SK-N-SH (cell line): ENCODE measurements around the gene CERS6. TPM values are rescaled to one million over a fixed set of nuclear protein-coding genes. Genes with fewer than 3 reads are reported as not detected.

ENCODE experiments used
- CTCF ChIA-PET: fragments of 300-600, 350-600 bp; formaldehyde crosslinking; extraction: SDS; loops from one replicate; lab custom pipeline; 2021; lab: Yijun Ruan, JAX
- POLR2A ChIA-PET: fragments of 350-600 bp; sonication (Branson Sonifier 250); formaldehyde crosslinking; extraction: SDS; loops from one replicate; lab custom pipeline; 2020; ENCODE audit warnings: antibody characterized with exemption, inconsistent platforms; lab: Yijun Ruan, JAX
- DNase-seq: peaks from one replicate; pipeline ENCODE4 v3.0.0; 2012
- H2AFZ ChIP-seq: fragments of 200-600 bp; sonication (generic); 2 replicates; pipeline ENCODE4 v1.8.1; 2016; ENCODE audit warnings: antibody characterized with exemption, mild to moderate bottlenecking, low read depth
- H3F3A ChIP-seq: fragments of 200-600 bp; sonication (generic); replicated peaks from 2 replicates; pipeline ENCODE3; 2016; ENCODE audit warnings: antibody characterized with exemption, mild to moderate bottlenecking; ENCODE audit not compliant: insufficient read depth
- H3K27ac ChIP-seq, 2 experiments: fragments of 200-500 bp in 1 of 2; fragments of 200-600 bp in 1 of 2; sonication (Bioruptor generic) in 1 of 2; sonication (generic), shearing (Covaris generic) in 1 of 2; 2 replicates each; pipeline versions ENCODE4 v1.5.1 to v1.6.1; 2014 to 2016; ENCODE audit warnings: low read depth in 2 of 2, inconsistent platforms in 1 of 2, low read length in 1 of 2, mild to moderate bottlenecking in 1 of 2, mixed read lengths in 1 of 2
- H3K27me3 ChIP-seq: fragments of 200-600 bp; sonication (generic), shearing (Covaris generic); 2 replicates; pipeline ENCODE4 v1.6.1; 2016; ENCODE audit warnings: mixed run types; ENCODE audit not compliant: insufficient read depth
- H3K36me3 ChIP-seq, 2 experiments: fragments of 200-500 bp in 1 of 2; fragments of 200-600 bp in 1 of 2; sonication (Bioruptor generic) in 1 of 2; sonication (generic) in 1 of 2; replicated peaks in 1 of 2; 2 replicates each; pipeline versions ENCODE3 to v1.5.1; 2014 to 2016; ENCODE audit warnings: low read length in 1 of 2, mild to moderate bottlenecking in 1 of 2; ENCODE audit not compliant: insufficient read depth in 2 of 2, control insufficient read depth in 1 of 2
- H3K4me1 ChIP-seq, 2 experiments: fragments of 200-500 bp in 1 of 2; fragments of 200-600 bp in 1 of 2; sonication (Bioruptor generic) in 1 of 2; sonication (generic), shearing (Covaris generic) in 1 of 2; 2 replicates each; pipeline versions ENCODE4 v1.5.1 to v1.6.1; 2014 to 2016; ENCODE audit warnings: low read depth in 1 of 2, low read length in 1 of 2, mixed run types in 1 of 2; ENCODE audit not compliant: insufficient read depth in 2 of 2, control insufficient read depth in 1 of 2
- H3K4me2 ChIP-seq: fragments of 200-600 bp; sonication (generic), shearing (Covaris generic); 2 replicates; pipeline ENCODE4 v1.6.1; 2017; ENCODE audit warnings: mixed run types
- H3K4me3 ChIP-seq, 2 experiments: fragments of 200-500 bp in 1 of 2; fragments of 200-600 bp in 1 of 2; sonication (Bioruptor generic) in 1 of 2; sonication (generic), shearing (Covaris generic) in 1 of 2; 2 replicates each; pipeline versions ENCODE4 v1.5.1 to v1.8.1; 2014 to 2016; ENCODE audit warnings: low read depth in 2 of 2, inconsistent platforms in 1 of 2, low read length in 1 of 2, mild to moderate bottlenecking in 1 of 2, mixed read lengths in 1 of 2, moderate library complexity in 1 of 2
- H3K79me2 ChIP-seq: fragments of 200-600 bp; sonication (generic); 2 replicates; pipeline ENCODE4 v1.8.1; 2017; ENCODE audit warnings: mild to moderate bottlenecking; ENCODE audit not compliant: insufficient read depth
- H3K9ac ChIP-seq: fragments of 200-600 bp; sonication (generic); 2 replicates; pipeline ENCODE4 v1.6.1; 2017; ENCODE audit warnings: mixed run types
- H3K9me2 ChIP-seq: fragments of 200-600 bp; sonication (generic); 2 replicates; pipeline ENCODE4 v1.6.1; 2017; ENCODE audit warnings: mixed run types
- H3K9me3 ChIP-seq: fragments of 200-600 bp; sonication (generic); 2 replicates; pipeline ENCODE4 v1.6.1; 2017; ENCODE audit warnings: mixed run types, mild to moderate bottlenecking, moderate library complexity
- H4K20me1 ChIP-seq: fragments of 200-600 bp; sonication (generic); 2 replicates; pipeline ENCODE4 v1.6.1; 2017; ENCODE audit warnings: mild to moderate bottlenecking, mixed run types; ENCODE audit not compliant: insufficient read depth
- ELF1 ChIP-seq: IDR thresholded peaks from 2 replicates; pipeline ENCODE4 v1.4.0; 2012
- FOXM1 ChIP-seq: IDR thresholded peaks from 2 replicates; pipeline ENCODE4 v1.4.0; 2012; ENCODE audit warnings: low read depth, mild to moderate bottlenecking
- GABPA ChIP-seq: IDR thresholded peaks from 2 replicates; pipeline ENCODE4 v1.4.0; 2012; ENCODE audit warnings: low read depth, mild to moderate bottlenecking
- JUND ChIP-seq: IDR thresholded peaks from 2 replicates; pipeline ENCODE4 v1.4.0; 2012
- MEF2A ChIP-seq: IDR thresholded peaks from 2 replicates; pipeline ENCODE4 v1.4.0; 2012; ENCODE audit warnings: low read depth, borderline replicate concordance
- NFIC ChIP-seq: IDR thresholded peaks from 2 replicates; pipeline ENCODE4 v1.4.0; 2012; ENCODE audit warnings: borderline replicate concordance
- NRF1 ChIP-seq: IDR thresholded peaks from 2 replicates; pipeline ENCODE4 v1.6.1; 2012; ENCODE audit warnings: low read depth, mild to moderate bottlenecking, low read length
- RAD21 ChIP-seq: IDR thresholded peaks from 2 replicates; pipeline ENCODE4 v1.6.1; 2012; ENCODE audit warnings: mild to moderate bottlenecking, low read length
- RCOR1 ChIP-seq: fragments of 150-350 bp; IDR thresholded peaks from 2 replicates; pipeline ENCODE4 v1.6.1; 2017; ENCODE audit warnings: antibody characterized with exemption, low read length
- RFX5 ChIP-seq: IDR thresholded peaks from 2 replicates; pipeline ENCODE4 v1.6.1; 2012; ENCODE audit warnings: mild to moderate bottlenecking, improper control_type of control experiment, low read length
- TCF12 ChIP-seq: IDR thresholded peaks from 2 replicates; pipeline ENCODE4 v1.4.0; 2012
- TEAD4 ChIP-seq: IDR thresholded peaks from 2 replicates; pipeline ENCODE4 v1.4.0; 2012; ENCODE audit warnings: mild to moderate bottlenecking, borderline replicate concordance; ENCODE audit not compliant: insufficient read depth
- YY1 ChIP-seq: IDR thresholded peaks from 2 replicates; pipeline ENCODE4 v1.4.0; 2012; ENCODE audit warnings: low read depth, mild to moderate bottlenecking
- WGBS: methylation state at CpG from one replicate; pipeline ENCODE4 v1.1.6; 2017; ENCODE audit warnings: low lambda C conversion rate; 5-methylcytosine and 5-hydroxymethylcytosine counted together
- polyA plus RNA-seq, 3 experiments: library from polyadenylated mRNA; depleted of rRNA; stranded (reverse); fragments of >200 nt; gene quantifications; 2 replicates each; pipeline ENCODE4 v1.2.3, GENCODE V29; 2012
- TF ChIP-seq, protein P1 (sequence below): fragments of 150-350 bp; IDR thresholded peaks from 2 replicates; pipeline ENCODE4 v1.6.1; 2017; ENCODE audit warnings: antibody characterized with exemption, low read length, low read depth, borderline replicate concordance
- TF ChIP-seq, protein P2 (sequence below): IDR thresholded peaks from 2 replicates; pipeline ENCODE4 v1.6.1; 2012; ENCODE audit warnings: mild to moderate bottlenecking, low read depth, low read length, moderate library complexity
- TF ChIP-seq, protein P3 (sequence below): IDR thresholded peaks from 2 replicates; pipeline ENCODE4 v1.4.0; 2012; ENCODE audit warnings: low read depth, borderline replicate concordance

The CERS6 gene
- polyA plus RNA-seq, 1 of the 3 experiments (the other 2 are of a cell fraction), result 1.8 TPM

DNA sequence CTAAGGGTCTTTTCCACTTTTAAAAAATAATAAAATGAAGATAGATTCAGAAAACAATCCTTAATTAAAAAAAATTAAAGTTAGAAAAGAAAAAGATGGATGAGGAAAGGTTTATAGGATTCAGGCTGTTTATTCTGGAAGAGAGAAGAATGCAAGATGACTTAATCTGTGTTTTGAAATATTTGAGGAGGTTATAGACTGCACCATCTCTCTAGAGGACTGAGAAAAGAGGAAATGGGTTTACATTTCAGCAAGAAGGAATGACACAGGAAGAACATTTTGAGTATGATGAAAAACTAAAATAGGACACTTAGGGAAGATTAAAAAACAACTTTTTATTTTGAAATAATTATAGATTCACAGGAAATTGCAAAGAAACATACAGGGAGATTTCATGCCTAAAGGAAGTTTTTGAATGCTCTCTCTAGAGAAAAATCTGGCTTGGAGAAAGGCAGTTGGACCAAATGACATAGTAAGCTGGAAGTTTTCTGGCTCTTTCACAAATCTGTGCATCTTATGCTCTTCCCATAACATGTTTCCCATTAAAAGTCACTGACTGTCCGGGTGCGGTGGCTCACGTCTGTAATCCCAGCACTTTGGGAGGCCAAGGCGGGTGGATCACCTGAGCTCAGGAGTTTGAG is 75.0 kb downstream of the CERS6 start:
- Histone ChIP-seq H3K9me2 (no peaks in the 10 kb centered on the region), H3K36me3 (no peaks in the 10 kb centered on the region), H3F3A (no peaks in the 10 kb centered on the region), H3K27me3 (no peaks in the 10 kb centered on the region), H3K79me2 (no peaks in the 10 kb centered on the region), H2AFZ (no peak overlapping the region), H3K4me1 (peaks cover 0 to 12% of the 10 kb centered on the region in 2 experiments; a peak in 2 of 4 replicates), H3K4me3 (no peak overlapping the region), H3K9ac (no peak overlapping the region), H3K9me3 (no peaks in the 10 kb centered on the region), H4K20me1 (no peaks in the 10 kb centered on the region), H3K27ac (peak overlapping the region in 1 of 2 experiments; percentile 12; a peak in 1 of 4 replicates), H3K4me2 (no peak overlapping the region)
- DNase-seq, result no peak
- ChIA-PET CTCF (no interaction called here), POLR2A (no interaction called here)
- TF ChIP-seq, protein P1, sequence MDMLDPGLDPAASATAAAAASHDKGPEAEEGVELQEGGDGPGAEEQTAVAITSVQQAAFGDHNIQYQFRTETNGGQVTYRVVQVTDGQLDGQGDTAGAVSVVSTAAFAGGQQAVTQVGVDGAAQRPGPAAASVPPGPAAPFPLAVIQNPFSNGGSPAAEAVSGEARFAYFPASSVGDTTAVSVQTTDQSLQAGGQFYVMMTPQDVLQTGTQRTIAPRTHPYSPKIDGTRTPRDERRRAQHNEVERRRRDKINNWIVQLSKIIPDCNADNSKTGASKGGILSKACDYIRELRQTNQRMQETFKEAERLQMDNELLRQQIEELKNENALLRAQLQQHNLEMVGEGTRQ, result no peak
- TF ChIP-seq, protein P2, sequence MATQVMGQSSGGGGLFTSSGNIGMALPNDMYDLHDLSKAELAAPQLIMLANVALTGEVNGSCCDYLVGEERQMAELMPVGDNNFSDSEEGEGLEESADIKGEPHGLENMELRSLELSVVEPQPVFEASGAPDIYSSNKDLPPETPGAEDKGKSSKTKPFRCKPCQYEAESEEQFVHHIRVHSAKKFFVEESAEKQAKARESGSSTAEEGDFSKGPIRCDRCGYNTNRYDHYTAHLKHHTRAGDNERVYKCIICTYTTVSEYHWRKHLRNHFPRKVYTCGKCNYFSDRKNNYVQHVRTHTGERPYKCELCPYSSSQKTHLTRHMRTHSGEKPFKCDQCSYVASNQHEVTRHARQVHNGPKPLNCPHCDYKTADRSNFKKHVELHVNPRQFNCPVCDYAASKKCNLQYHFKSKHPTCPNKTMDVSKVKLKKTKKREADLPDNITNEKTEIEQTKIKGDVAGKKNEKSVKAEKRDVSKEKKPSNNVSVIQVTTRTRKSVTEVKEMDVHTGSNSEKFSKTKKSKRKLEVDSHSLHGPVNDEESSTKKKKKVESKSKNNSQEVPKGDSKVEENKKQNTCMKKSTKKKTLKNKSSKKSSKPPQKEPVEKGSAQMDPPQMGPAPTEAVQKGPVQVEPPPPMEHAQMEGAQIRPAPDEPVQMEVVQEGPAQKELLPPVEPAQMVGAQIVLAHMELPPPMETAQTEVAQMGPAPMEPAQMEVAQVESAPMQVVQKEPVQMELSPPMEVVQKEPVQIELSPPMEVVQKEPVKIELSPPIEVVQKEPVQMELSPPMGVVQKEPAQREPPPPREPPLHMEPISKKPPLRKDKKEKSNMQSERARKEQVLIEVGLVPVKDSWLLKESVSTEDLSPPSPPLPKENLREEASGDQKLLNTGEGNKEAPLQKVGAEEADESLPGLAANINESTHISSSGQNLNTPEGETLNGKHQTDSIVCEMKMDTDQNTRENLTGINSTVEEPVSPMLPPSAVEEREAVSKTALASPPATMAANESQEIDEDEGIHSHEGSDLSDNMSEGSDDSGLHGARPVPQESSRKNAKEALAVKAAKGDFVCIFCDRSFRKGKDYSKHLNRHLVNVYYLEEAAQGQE, result no peak
- TF ChIP-seq RFX5 (no peak), JUND (no peak), TCF12 (no peak), FOXM1 (no peak), MEF2A (no peak), YY1 (no peak), ELF1 (no peak), GABPA (no peak)
- 98% methylated on average over 4 of the region's 4 CpGs for WGBS

DNA sequence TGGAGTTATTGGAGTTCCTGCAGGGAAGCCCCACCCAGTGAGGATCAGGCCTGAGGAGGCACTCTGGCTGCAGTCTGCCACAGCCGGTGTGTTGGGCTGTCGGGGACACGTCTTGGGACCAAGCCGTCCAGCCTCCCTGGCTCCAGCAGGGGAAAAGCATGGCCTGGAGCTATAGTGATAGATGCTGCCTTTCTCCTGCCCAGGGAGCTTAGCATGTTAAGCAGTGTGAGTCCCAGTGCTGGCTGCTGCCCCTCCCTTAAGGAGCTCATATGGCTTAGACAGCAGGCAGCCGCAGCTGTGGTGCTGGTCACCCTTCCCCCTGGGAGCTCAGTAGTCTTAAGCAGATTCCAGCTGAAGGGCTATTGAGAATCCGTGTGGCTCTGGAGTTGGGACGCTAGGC is 78.9 kb downstream of the CERS6 start:
- Histone ChIP-seq H3K4me1 (peaks cover 0 to 3% of the 10 kb centered on the region in 2 experiments; a peak in 2 of 4 replicates), H3K27me3 (no peaks in the 10 kb centered on the region), H3K27ac (no peak overlapping the region), H3K4me3 (no peak overlapping the region), H3K9me3 (no peaks in the 10 kb centered on the region), H2AFZ (no peak overlapping the region), H3K36me3 (no peaks in the 10 kb centered on the region), H3F3A (no peaks in the 10 kb centered on the region), H3K4me2 (no peak overlapping the region), H3K9ac (no peak overlapping the region), H3K9me2 (no peaks in the 10 kb centered on the region), H4K20me1 (no peaks in the 10 kb centered on the region), H3K79me2 (no peaks in the 10 kb centered on the region)
- ChIA-PET CTCF (interaction anchor here (0.7 kb wide), 1 partner anchor 454 kb away, joined by 3 read pairs; no protein-coding TSS in a partner anchor), POLR2A (no interaction called here)
- no peak for DNase-seq
- no peak for TF ChIP-seq NRF1
- TF ChIP-seq YY1, result no peak
- no peak for TF ChIP-seq NFIC
- TF ChIP-seq FOXM1, result no peak
- TF ChIP-seq RAD21, result no peak
- no peak for TF ChIP-seq TEAD4
- TF ChIP-seq RCOR1, result no peak
- TF ChIP-seq, protein P3, sequence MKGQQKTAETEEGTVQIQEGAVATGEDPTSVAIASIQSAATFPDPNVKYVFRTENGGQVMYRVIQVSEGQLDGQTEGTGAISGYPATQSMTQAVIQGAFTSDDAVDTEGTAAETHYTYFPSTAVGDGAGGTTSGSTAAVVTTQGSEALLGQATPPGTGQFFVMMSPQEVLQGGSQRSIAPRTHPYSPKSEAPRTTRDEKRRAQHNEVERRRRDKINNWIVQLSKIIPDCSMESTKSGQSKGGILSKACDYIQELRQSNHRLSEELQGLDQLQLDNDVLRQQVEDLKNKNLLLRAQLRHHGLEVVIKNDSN, result no peak
- no peak for TF ChIP-seq GABPA
- 97% methylated on average over 5 of the region's 7 CpGs for WGBS
